GF-D8 (cell line): ENCODE results near the gene FAM149B1.
"Not testable (repeated sequence)": the region's sequence is repeated elsewhere in the genome, so short reads cannot be mapped to it uniquely, and the experiment has no call there.

Experiments
- DNase-seq: peaks from one replicate; lab custom pipeline; 2025; lab: John Stamatoyannopoulos, UW

The FAM149B1 gene

GRCh38 chr10:73167783-73168464, at the start of gene FAM149B1, which contains the start of gene ECD:
Gene FAM149B1 (plus strand): TSS chr10:73168119. CDS start chr10:73168340, 221 bp downstream.
Gene ECD (minus strand): TSS chr10:73168008. CDS start chr10:73163937, 4,071 bp downstream.
- peak; percentile 75 for DNase-seq

- no peak for DNase-seq
Measured at GRCh38 chr10:73119457-73119856, 48.5 kb upstream of the FAM149B1 start.

DNA sequence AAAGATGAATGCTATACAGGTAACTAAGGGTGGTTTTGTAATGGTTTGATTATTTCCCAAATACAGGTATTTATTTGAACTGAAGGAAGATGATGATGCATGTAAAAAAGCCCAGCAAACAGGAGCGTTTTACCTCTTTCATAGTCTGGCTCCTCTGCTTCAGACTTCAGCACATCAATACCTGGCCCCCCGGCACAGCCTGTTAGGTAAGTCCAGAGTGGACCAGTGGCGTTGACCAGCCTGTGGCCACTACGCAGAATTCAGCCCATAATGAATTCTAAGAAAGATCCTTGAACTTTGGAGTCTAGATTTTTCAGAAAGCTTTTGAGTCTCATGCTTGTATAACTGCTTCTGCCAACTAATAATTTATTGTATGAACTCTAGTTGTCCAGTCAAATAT, 48.0 kb upstream of the FAM149B1 start:
- DNase-seq = no peak

GRCh38 chr10:73126343-73126742, 41.6 kb upstream of the FAM149B1 start:
- no peak for DNase-seq

- DNase-seq = no peak
Measured at GRCh38 chr10:73131301-73131700, 36.6 kb upstream of the FAM149B1 start.

DNA sequence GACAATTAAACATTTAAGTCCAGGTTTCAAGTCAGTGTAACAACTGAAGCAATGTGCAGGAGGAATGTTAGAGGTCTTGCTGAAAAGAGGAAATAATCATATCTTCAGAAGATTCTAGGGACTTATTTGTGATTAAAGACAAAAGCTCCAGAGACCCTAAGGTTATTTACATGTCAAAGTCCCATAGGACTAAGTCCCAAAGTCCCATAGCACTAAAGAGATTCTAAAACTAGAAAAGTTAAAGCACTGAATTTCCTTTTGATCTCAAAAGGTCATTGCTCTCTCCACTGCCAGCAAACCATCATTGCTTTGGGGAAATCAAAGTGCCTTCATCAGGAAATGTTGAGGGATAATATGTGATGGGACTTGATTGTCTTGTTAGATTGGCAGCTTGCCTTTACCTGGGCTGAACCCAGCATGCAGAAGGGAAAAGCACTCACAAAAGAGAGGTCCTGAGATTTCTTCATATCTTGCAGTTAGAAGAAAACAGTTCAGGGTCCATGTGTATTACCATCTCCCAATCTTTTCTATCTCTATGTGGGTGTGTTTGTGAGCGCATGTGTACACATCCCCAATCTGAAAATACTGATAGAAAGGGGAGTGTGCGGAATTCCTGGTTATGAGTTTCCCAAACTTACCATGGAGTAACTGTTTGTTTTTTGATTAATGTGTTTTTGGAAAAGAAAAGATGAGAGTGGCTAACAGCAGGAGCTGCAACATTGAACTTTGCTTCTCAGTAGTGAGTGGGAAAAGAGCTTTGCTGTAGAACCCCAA, 35.8 kb upstream of the FAM149B1 start:
- DNase-seq = no peak

DNA sequence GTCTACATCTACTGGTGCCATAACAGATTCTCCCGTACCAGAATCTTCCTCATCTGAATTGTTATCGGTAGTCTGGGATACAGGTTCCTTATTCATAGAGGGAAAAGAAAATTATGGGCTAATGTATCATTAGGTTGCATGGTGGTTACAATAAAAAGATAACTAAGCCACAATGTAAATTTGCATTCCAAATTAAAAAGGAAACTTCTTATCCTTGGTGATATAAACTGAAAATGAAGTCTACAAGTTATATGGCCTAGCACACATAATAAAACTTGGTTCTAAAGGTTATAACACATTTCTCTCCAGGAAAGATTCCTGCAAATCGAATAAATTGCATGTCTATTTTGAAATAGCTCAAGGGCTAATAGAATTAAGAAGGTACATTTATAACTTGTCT, 33.2 kb upstream of the FAM149B1 start:
- DNase-seq = no peak

GRCh38 chr10:73136627-73137026, 31.3 kb upstream of the FAM149B1 start:
- DNase-seq = no peak

GRCh38 chr10:73139251-73139650, 28.7 kb upstream of the FAM149B1 start:
- no peak for DNase-seq

DNA sequence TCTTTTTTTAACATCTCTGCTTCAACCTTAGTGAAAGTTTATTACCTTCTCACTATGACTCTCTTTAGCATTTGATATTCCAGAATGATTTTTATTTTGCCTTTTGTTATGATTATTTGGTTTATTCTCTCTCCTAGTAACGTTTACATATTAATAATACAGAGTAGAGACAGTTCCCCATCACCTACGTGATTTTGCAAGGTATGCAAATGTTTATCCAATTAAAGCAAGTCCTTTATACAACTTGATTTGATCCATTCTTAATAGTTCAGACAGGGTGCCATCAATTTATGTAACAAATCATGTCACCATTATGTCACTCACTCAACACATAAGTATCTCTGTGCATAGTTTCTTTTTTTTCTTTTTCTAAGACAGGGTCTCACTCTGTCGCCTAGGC, 26.3 kb upstream of the FAM149B1 start:
- DNase-seq = no peak

DNA sequence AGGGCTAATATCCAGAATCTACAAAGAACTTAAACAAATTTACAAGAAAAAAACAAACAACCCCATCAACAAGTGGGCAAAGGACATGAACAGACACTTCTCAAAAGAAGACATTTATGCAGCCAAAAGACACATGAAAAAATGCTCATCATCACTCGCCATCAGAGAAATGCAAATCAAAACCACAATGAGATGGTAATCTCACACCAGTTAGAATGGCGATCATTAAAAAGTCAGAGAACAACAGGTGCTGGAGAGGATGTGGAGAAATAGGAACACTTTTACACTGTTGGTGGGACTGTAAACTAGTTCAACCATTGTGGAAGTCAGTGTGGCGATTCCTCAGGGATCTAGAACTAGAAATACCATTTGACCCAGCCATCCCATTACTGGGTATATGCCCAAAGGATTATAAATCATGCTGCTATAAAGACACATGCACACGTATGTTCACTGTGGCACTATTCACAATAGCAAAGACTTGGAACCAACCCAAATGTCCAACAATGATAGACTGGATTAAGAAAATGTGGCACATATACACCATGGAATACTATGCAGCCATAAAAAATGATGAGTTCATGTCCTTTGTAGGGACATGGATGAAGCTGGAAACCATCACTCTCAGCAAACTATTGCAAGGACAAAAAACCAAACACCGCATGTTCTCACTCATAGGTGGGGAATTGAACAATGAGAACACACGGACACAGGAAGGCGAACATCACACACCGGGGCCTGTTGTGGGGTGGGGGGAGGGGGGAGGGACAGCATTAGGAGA, 17.1 kb upstream of the FAM149B1 start:
- DNase-seq = not testable (repeated sequence)

GRCh38 chr10:73152009-73152408, 15.9 kb upstream of the FAM149B1 start:
- DNase-seq = no peak

GRCh38 chr10:73156054-73156453, 11.9 kb upstream of the FAM149B1 start:
- DNase-seq = no peak

- peak; percentile 6 for DNase-seq
Measured at GRCh38 chr10:73159038-73159648, 8.8 kb upstream of the FAM149B1 start.

DNA sequence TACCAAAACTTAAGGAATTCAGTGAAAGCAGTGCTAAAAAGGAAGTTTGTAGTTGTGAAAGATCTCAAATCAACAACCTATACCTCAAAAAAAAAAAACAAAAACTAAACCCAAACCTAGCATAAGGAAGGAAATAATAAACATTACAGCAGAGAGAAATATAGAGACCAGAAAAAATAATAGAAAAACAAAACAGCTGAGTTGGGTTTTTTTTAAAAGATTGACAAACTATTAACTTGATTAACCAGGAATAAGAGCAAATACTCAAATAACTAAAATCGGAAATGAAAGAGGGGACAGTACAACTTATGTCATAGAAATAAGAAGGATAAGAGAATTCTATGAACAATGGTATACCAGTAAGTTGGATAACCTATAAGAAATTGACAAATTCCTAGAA, 6.8 kb upstream of the FAM149B1 start:
- no peak for DNase-seq

DNA sequence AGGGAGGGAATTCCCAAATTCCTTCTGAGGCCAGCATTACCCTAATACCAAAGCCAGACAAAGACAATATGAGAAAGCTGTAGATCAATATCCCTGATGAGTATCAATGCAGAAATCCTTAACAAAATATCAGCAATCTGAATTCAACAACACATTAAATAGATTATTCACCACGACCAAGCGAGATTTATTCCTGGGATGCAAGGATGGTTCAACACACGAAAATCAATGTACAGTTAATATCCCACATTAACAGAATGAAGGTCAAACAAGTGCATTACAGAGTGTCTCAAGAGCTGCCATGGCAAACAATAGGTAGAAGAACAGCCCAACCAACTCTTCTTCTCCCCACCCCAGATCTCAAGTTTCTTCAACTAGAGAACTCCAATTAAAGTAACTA, 6.3 kb upstream of the FAM149B1 start:
- DNase-seq = no peak

GRCh38 chr10:73163096-73163495, 4.8 kb upstream of the FAM149B1 start:
- DNase-seq = no peak

GRCh38 chr10:73166972-73167371, 947 bp upstream of the FAM149B1 start:
- DNase-seq = no peak

- DNase-seq = no peak
Measured at GRCh38 chr10:73167458-73167782, 499 bp upstream of the FAM149B1 start.

DNA sequence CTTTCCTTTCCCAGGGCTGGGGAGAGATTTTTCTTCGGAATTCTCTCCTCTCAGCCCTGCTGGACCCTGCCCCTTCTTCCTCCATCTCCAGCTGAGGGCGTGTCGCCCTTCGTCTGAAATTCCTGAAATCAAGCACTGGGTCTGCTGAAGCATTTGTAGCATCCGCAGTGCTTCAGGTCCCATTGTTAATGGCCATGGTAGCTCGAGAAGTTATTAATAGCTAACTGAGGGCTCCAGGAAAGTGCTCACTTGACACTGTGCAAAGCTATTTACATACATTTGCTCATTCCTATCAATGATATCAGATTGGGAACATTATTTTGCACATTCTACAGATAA, 515 bp downstream of the FAM149B1 start:
- no peak for DNase-seq

- no peak for DNase-seq
Measured at GRCh38 chr10:73169320-73169719, 1.4 kb downstream of the FAM149B1 start.

- no peak for DNase-seq
Measured at GRCh38 chr10:73172867-73173266, 4.9 kb downstream of the FAM149B1 start.
